ENCODE results near the gene ZNHIT3.

ZNHIT3 gene

DNA sequence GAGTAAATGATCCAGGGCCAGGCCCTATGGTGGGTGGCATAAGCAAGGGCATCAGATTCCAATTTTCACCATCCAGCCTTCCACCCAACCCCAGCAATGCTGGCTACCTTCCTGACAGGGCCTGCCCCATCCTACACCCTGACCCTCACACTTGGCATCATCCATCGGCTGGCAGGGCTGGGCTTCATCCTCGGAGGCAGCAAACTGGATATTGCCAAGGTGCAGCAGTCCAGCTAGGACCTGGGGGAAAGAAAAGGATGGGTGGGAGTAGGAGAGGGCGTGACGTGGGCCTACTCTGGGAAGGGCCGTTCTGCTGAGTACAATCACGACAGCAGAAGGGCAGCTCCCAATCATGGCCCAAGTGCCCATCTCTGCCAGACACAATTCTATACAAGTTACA, 24.7 kb downstream of the ZNHIT3 start:
- H3K4me3 ChIP-seq (ENCODE audit: low read depth, low read length) = no peak overlapping the region
- TF ChIP-seq, protein P1, sequence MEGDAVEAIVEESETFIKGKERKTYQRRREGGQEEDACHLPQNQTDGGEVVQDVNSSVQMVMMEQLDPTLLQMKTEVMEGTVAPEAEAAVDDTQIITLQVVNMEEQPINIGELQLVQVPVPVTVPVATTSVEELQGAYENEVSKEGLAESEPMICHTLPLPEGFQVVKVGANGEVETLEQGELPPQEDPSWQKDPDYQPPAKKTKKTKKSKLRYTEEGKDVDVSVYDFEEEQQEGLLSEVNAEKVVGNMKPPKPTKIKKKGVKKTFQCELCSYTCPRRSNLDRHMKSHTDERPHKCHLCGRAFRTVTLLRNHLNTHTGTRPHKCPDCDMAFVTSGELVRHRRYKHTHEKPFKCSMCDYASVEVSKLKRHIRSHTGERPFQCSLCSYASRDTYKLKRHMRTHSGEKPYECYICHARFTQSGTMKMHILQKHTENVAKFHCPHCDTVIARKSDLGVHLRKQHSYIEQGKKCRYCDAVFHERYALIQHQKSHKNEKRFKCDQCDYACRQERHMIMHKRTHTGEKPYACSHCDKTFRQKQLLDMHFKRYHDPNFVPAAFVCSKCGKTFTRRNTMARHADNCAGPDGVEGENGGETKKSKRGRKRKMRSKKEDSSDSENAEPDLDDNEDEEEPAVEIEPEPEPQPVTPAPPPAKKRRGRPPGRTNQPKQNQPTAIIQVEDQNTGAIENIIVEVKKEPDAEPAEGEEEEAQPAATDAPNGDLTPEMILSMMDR (IDR thresholded peaks at IDR 0.05; ENCODE audit: low read depth, low read length) = no peak
- DNase-seq (ENCODE audit: low read depth, low spot score) = no peak
- in situ Hi-C loops (cut with HindIII; ENCODE audit: low sequenced_read_pairs) = no loop called here

DNA sequence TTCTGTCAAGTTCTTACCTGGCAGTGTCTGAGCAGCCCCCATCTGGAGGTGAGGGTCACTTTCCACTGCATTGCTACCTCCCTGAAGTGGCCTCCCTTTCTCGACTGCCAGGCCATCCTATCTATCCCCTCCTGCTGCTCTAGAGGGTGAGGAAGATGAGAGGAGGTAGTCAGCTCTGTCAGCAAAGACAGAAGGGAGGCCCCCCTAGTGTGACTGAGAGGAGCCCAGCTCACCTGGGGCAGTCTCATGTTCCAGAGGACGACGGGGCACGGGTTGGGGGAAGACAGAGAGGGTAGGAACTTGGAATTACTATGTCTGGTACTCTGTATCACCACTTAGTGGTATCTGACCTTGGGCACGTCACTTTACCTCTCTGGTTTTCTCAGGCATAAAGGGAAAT, 26.2 kb downstream of the ZNHIT3 start:
- H3K4me3 ChIP-seq (ENCODE audit: low read depth, low read length) = no peak overlapping the region
- TF ChIP-seq, protein P1 (IDR thresholded peaks at IDR 0.05; ENCODE audit: low read depth, low read length) = no peak
- in situ Hi-C loops (cut with HindIII; ENCODE audit: low sequenced_read_pairs) = no loop called here
- DNase-seq (ENCODE audit: low read depth, low spot score) = no peak

DNA sequence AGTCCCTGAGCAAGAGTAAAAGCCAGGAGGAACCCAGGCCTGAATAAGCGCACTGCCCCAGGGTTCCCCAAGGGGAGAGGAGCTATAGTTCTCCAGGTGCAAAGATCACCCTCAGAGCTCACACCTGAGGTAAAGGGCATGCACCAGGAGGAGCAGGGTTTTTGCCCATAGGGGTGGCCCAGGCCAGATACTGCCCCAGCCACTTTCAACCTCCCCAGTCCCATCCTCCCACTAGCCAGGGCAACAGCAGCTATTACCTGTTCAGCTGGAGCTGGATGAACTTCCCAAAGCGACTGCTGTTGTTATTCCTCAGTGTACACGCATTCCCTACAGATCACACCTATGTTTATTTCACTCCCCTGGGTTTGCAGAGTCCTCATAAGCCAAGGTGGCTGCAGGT, 28.4 kb downstream of the ZNHIT3 start:
- TF ChIP-seq, protein P1 (IDR thresholded peaks at IDR 0.05; ENCODE audit: low read depth, low read length) = no peak
- H3K4me3 ChIP-seq (ENCODE audit: low read depth, low read length) = no peak overlapping the region
- in situ Hi-C loops (cut with HindIII; ENCODE audit: low sequenced_read_pairs) = no loop called here
- no peak for DNase-seq (ENCODE audit: low read depth, low spot score)

DNA sequence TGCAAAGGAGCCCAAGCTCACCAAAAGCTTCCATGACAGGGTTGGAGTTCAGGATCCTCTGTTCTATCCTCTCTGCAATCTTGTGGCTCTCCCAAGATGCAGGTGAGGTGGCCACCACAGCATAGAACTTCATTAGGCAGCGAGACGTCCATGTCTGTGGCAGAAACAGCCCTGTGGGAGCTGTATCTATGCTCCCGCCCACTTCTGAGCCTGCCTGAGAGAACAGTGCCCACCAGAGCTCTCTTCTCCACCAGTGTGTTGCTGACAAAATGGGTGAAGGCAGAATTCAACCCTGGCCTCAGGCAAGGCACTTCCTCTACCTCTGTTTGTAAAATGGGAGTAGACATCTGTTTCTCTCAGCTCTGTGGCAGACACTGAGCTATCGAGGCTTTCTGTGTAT, 29.4 kb downstream of the ZNHIT3 start:
- no peak overlapping the region for H3K4me3 ChIP-seq (ENCODE audit: low read depth, low read length)
- in situ Hi-C loops (cut with HindIII; ENCODE audit: low sequenced_read_pairs) = no loop called here
- TF ChIP-seq, protein P1 (IDR thresholded peaks at IDR 0.05; ENCODE audit: low read depth, low read length) = no peak
- DNase-seq (ENCODE audit: low read depth, low spot score) = no peak

DNA sequence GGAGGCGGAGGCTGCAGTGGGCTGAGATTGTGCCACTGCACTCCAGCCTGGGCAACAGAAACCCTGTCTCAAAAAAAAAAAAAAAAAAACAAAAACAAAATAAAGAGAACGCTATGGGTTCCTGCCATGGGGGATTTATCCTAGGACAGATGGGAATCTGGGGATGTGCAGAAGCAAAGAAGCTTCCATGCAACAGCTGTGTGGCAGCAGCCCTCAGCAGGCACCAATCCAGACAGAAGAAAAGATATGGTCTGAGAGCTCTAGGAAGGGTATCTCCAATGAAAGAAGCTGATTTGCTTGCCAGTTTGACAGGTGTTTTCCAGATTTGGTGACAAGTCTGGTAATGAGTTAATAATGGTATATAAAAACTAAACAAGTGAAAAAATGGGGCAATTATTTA, 36.6 kb downstream of the ZNHIT3 start:
- no peak for DNase-seq (ENCODE audit: low read depth, low spot score)
- TF ChIP-seq, protein P1 (IDR thresholded peaks at IDR 0.05; ENCODE audit: low read depth, low read length) = no peak
- H3K4me3 ChIP-seq (ENCODE audit: low read depth, low read length) = no peak overlapping the region
- in situ Hi-C loops (cut with HindIII; ENCODE audit: low sequenced_read_pairs) = no loop called here

DNA sequence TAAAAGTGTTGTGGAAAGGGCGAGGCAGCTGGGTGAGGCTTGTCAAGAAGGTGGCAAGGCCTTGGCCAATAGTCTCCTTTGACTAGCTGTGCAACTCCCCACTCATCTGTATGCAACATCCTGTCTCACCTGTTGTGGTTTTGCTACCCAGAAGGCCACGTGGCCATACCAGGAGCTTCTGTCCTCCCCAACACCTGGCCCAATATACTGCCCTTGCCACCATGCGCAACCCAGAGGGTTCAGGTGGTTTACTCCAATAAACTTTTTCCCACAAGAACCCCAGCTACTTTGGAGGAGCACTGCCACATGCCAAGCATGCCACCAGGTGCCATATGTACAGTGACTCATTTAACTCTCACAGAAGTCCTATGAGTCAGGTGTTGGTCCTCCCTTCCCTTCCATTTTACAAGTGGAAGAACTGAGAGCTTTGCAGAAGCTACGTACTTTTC, 38.0 kb downstream of the ZNHIT3 start:
- in situ Hi-C loops (cut with HindIII; ENCODE audit: low sequenced_read_pairs) = no loop called here
- TF ChIP-seq, protein P1 (IDR thresholded peaks at IDR 0.05; ENCODE audit: low read depth, low read length) = no peak
- no peak overlapping the region for H3K4me3 ChIP-seq (ENCODE audit: low read depth, low read length)
- DNase-seq (ENCODE audit: low read depth, low spot score) = no peak

DNA sequence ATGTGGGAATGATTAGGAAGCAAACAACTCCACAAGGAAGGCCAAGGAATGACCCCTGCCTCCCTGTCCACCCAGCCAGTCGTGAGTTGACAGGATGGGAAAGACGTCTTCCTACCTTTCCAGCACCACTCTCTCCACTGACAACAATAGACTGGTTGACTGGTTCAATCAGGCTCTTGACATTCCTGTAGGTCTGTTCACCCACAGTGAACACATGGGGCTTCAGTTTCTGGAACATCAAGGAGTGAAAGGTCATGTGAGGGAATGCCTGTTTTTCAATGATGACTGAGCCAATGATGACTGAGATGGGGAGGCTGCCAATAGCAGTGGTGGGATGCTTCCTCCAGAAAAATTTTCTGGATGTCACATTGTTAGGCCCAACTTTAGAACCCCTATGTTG, 38.6 kb downstream of the ZNHIT3 start:
- TF ChIP-seq, protein P1 (IDR thresholded peaks at IDR 0.05; ENCODE audit: low read depth, low read length) = no peak
- in situ Hi-C loops (cut with HindIII; ENCODE audit: low sequenced_read_pairs) = no loop called here
- no peak overlapping the region for H3K4me3 ChIP-seq (ENCODE audit: low read depth, low read length)
- no peak for DNase-seq (ENCODE audit: low read depth, low spot score)
